H1 (cell line): ENCODE measurements around the gene C10orf120. TPM values are rescaled to one million over a fixed set of nuclear protein-coding genes. Genes with fewer than 3 reads are reported as not detected.

Experiments used
- CEBPB ChIP-seq: IDR thresholded peaks from 2 replicates; pipeline ENCODE4 v1.6.1; 2012; ENCODE audit warnings: low read depth, low read length
- CREB1 ChIP-seq: IDR thresholded peaks from 2 replicates; pipeline ENCODE4 v1.6.1; 2012; ENCODE audit warnings: inconsistent platforms
- HDAC2 ChIP-seq, 2 experiments: fragments of 300-600 bp in 1 of 2; sonication (generic) in 1 of 2; IDR thresholded peaks; 2 replicates each; pipeline ENCODE4 v1.6.1; 2011 to 2012; ENCODE audit warnings: low read depth in 2 of 2, low read length in 2 of 2, mild to moderate bottlenecking in 2 of 2, moderate library complexity in 2 of 2, borderline replicate concordance in 1 of 2, inconsistent platforms in 1 of 2
- JUN ChIP-seq: IDR thresholded peaks from 2 replicates; pipeline ENCODE4 v1.6.1; 2011; ENCODE audit warnings: low read depth, mild to moderate bottlenecking, improper control_type of control experiment, low read length
- SIRT6 ChIP-seq: IDR thresholded peaks from one replicate; pipeline ENCODE4 v1.7.1; 2012; ENCODE audit warnings: low read length, inconsistent platforms
- SP2 ChIP-seq: IDR thresholded peaks from 2 replicates; pipeline ENCODE4 v1.6.1; 2012; ENCODE audit warnings: mild to moderate bottlenecking, low read length, inconsistent platforms
- TBP ChIP-seq: IDR thresholded peaks from 2 replicates; pipeline ENCODE4 v1.6.1; 2011; ENCODE audit warnings: low read depth, low read length, improper control_type of control experiment
- USF2 ChIP-seq: IDR thresholded peaks from 2 replicates; pipeline ENCODE4 v1.6.1; 2011; ENCODE audit warnings: low read length, improper control_type of control experiment
- polyA plus RNA-seq, 7 experiments: library from polyadenylated mRNA; depleted of rRNA in 3 of 7; stranded (reverse) in 5 of 7; unstranded in 2 of 7; fragments of >200 nt in 5 of 7; fragments of 200-250 nt in 2 of 7; gene quantifications; 1 replicate in 5 of 7; 2 replicates in 1 of 7; 4 replicates in 1 of 7; pipeline versions ENCODE4 v1.2.1 to v1.2.3, GENCODE V29; 2011 to 2013; ENCODE audit warnings: missing spikeins in 2 of 7, mixed read lengths in 2 of 7
- total RNA-seq: library from RNA; stranded (reverse); fragmentation: NEBNext Ultra II Directional; extraction: Animal tissue kit (Norgen Biotek cat#: 25700); gene quantifications from 2 replicates; pipeline ENCODE4 v1.2.1, GENCODE V29; 2021

C10orf120 gene
- total and polyA plus RNA-seq, 2 of the 8 experiments (the other 6 are each of a cell fraction or from before 2014, with no cell fraction given), result not detected

- no peak for TF ChIP-seq USF2
- TF ChIP-seq JUN, result no peak
- no peak for TF ChIP-seq HDAC2 (IDR thresholded peaks at IDR 0.05; ENCODE audit: borderline replicate concordance in 1 of 2, low read depth in 2 of 2, low read length in 2 of 2)
- no peak for TF ChIP-seq SP2
- no peak for TF ChIP-seq CREB1
- no peak for TF ChIP-seq SIRT6
- TF ChIP-seq CEBPB, result no peak
- TF ChIP-seq TBP, result no peak
Measured at GRCh38 chr10:122701652-122702051, 2.0 kb upstream of the C10orf120 start (continued).
